Panc1 (cell line): ENCODE data around the gene TMEM41B. TPM values are rescaled to one million over a fixed set of nuclear protein-coding genes. Genes with fewer than 3 reads are reported as not detected.

Source experiments
- ATAC-seq: fragments of 200-7000 bp; cut with Tn5 transposase; 2 replicates; pipeline ENCODE4 v1.9.1; 2020; ENCODE audit warnings: mild to moderate bottlenecking, moderate library complexity
- BruUV-seq: library from RNA; stranded (reverse); fragments of 400-500 nt; replicated peaks from 2 replicates; lab custom pipeline; 2021; lab: Mats Ljungman, UMichigan
- CTCF ChIA-PET: fragments of 300-600 bp; sonication (Branson Sonifier 250); formaldehyde crosslinking; loops from one replicate; lab custom pipeline; 2022; ENCODE audit warnings: antibody characterized with exemption; lab: Charles Lee
- POLR2A ChIA-PET: fragments of 300-600 bp; sonication (Branson Sonifier 250); formaldehyde crosslinking; loops from one replicate; lab custom pipeline; 2022; ENCODE audit warnings: antibody characterized with exemption; lab: Charles Lee
- DNase-seq: peaks from one replicate; pipeline ENCODE4 v3.0.0-alpha.2; 2010; ENCODE audit warnings: low read depth, low spot score
- H3K27ac ChIP-seq: 2 replicates; pipeline ENCODE4 v1.5.1; 2011; ENCODE audit warnings: mild to moderate bottlenecking, low read length, inconsistent platforms
- H3K27me3 ChIP-seq: fragments of 200-500 bp; sonication (Bioruptor generic); 2 replicates; pipeline ENCODE4 v1.6.0; 2014; ENCODE audit warnings: low read length, inconsistent platforms; ENCODE audit not compliant: control insufficient read depth, insufficient read depth
- H3K36me3 ChIP-seq: fragments of 200-500 bp; sonication (Bioruptor generic); 2 replicates; pipeline ENCODE4 v1.5.1; 2014; ENCODE audit warnings: inconsistent platforms, mild to moderate bottlenecking, low read length, moderate library complexity; ENCODE audit not compliant: control insufficient read depth, insufficient read depth
- H3K4me1 ChIP-seq: 2 replicates; pipeline ENCODE4 v1.5.1; 2011; ENCODE audit warnings: inconsistent platforms, mild to moderate bottlenecking, low read length, moderate library complexity; ENCODE audit not compliant: control insufficient read depth, insufficient read depth
- H3K4me3 ChIP-seq, 2 experiments: 2 replicates each; pipeline ENCODE4 v1.5.1; 2011 to 2012; ENCODE audit warnings: low read depth in 2 of 2, low read length in 2 of 2, mild to moderate bottlenecking in 2 of 2, inconsistent platforms in 1 of 2, moderate library complexity in 1 of 2
- H3K9me3 ChIP-seq: fragments of 200-500 bp; sonication (Bioruptor generic); 2 replicates; pipeline ENCODE4 v1.5.1; 2014; ENCODE audit warnings: low read depth, mild to moderate bottlenecking, inconsistent platforms, low read length, moderate library complexity; ENCODE audit not compliant: control insufficient read depth, insufficient read depth
- POLR2AphosphoS5 ChIP-seq: IDR thresholded peaks from 2 replicates; pipeline ENCODE4 v1.6.1; 2012; ENCODE audit warnings: mild to moderate bottlenecking, low read depth, low read length, moderate library complexity
- SIN3A ChIP-seq: IDR thresholded peaks from 2 replicates; pipeline ENCODE4 v1.6.1; 2012; ENCODE audit warnings: low read depth, mild to moderate bottlenecking, low read length, moderate library complexity, borderline replicate concordance; ENCODE audit not compliant: insufficient read depth
- TCF7L2 ChIP-seq: IDR thresholded peaks from 2 replicates; pipeline ENCODE4 v1.6.1; 2011; ENCODE audit warnings: mild to moderate bottlenecking, low read depth, low read length, inconsistent platforms
- in situ Hi-C: cut with HindIII; loops from 2 replicates; pipeline ENCODE4 v1.10.0; 2016; ENCODE audit warnings: low sequenced_read_pairs, low pct_unique_long_range_greater_than_20kb
- intact Hi-C: fragments of 100-400 bp; cut with micrococcal nuclease; formaldehyde crosslinking; loops from one replicate; pipeline ENCODE4 v1.10.0; 2022; ENCODE audit not compliant: unreplicated experiment
- total RNA-seq: library from RNA; stranded (reverse); gene quantifications from one replicate; pipeline ENCODE4 v1.2.1, GENCODE V29; 2021; ENCODE audit not compliant: unreplicated experiment
- TF ChIP-seq, protein P1 (sequence below), 2 experiments: IDR thresholded peaks; 2 replicates each; pipeline ENCODE4 v1.6.1; 2011 to 2012; ENCODE audit warnings: low read depth in 2 of 2, control low read depth in 1 of 2, low read length in 1 of 2, mild to moderate bottlenecking in 1 of 2, moderate library complexity in 1 of 2; ENCODE audit not compliant: insufficient read depth in 1 of 2
- TF ChIP-seq, protein P2 (sequence below): fragments of 450-650 bp; IDR thresholded peaks from 2 replicates; pipeline ENCODE4 v1.5.1; 2017; ENCODE audit warnings: mild to moderate bottlenecking

The TMEM41B gene
- total RNA-seq, 1 experiment from 2014 or later = 126 TPM

DNA sequence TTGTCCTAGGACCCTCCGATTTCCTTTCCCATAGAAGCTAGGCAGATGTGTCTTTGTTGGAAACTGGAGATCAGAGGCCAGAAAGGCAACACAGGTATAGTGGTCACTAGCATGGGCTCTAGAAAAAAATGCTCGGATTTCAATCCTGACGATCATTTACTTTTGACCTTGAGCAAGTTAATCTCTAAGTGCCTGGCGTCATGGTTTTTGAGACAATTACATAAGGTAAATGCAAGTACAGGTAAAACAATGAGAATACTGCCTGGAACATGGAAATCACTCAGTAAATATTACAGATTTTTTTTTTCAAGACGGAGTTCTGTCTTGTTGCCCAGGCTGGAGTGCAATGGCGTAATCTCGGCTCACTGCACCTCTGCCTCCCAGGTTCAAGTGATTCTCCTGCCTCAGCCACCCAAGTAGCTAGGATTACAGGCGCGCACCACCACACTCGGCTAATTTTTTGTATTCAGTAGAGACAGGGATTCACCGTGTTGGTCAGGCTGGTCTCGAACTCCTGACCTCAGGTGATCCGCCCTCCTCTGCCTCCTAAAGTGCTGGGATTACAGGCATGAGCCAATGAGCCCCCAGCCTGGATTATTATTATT, 48.2 kb downstream of the TMEM41B start:
- H3K9me3 ChIP-seq = no peaks in the 10 kb centered on the region
- no peaks in the 10 kb centered on the region for H3K36me3 ChIP-seq
- in situ Hi-C loops = no loop called here
- ChIA-PET CTCF (no interaction called here), POLR2A (interaction anchor here (0.6 kb wide), 1 partner anchor 104 kb away, joined by 4 read pairs; no protein-coding TSS in a partner anchor)
- ATAC-seq = no peak
- intact Hi-C loops = no loop called here
- H3K4me3 ChIP-seq = peak overlapping the region in 1 of 2 experiments; percentile 71; a peak in 2 of 4 replicates
- TF ChIP-seq, protein P1, sequence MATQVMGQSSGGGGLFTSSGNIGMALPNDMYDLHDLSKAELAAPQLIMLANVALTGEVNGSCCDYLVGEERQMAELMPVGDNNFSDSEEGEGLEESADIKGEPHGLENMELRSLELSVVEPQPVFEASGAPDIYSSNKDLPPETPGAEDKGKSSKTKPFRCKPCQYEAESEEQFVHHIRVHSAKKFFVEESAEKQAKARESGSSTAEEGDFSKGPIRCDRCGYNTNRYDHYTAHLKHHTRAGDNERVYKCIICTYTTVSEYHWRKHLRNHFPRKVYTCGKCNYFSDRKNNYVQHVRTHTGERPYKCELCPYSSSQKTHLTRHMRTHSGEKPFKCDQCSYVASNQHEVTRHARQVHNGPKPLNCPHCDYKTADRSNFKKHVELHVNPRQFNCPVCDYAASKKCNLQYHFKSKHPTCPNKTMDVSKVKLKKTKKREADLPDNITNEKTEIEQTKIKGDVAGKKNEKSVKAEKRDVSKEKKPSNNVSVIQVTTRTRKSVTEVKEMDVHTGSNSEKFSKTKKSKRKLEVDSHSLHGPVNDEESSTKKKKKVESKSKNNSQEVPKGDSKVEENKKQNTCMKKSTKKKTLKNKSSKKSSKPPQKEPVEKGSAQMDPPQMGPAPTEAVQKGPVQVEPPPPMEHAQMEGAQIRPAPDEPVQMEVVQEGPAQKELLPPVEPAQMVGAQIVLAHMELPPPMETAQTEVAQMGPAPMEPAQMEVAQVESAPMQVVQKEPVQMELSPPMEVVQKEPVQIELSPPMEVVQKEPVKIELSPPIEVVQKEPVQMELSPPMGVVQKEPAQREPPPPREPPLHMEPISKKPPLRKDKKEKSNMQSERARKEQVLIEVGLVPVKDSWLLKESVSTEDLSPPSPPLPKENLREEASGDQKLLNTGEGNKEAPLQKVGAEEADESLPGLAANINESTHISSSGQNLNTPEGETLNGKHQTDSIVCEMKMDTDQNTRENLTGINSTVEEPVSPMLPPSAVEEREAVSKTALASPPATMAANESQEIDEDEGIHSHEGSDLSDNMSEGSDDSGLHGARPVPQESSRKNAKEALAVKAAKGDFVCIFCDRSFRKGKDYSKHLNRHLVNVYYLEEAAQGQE (IDR thresholded peaks at IDR 0.05; ENCODE audit: insufficient read depth in 1 of 2, low read depth in 2 of 2, low read length in 1 of 2) = no peak
- TF ChIP-seq POLR2AphosphoS5 (no peak), TCF7L2 (no peak), SIN3A (no peak)
- TF ChIP-seq, protein P2, sequence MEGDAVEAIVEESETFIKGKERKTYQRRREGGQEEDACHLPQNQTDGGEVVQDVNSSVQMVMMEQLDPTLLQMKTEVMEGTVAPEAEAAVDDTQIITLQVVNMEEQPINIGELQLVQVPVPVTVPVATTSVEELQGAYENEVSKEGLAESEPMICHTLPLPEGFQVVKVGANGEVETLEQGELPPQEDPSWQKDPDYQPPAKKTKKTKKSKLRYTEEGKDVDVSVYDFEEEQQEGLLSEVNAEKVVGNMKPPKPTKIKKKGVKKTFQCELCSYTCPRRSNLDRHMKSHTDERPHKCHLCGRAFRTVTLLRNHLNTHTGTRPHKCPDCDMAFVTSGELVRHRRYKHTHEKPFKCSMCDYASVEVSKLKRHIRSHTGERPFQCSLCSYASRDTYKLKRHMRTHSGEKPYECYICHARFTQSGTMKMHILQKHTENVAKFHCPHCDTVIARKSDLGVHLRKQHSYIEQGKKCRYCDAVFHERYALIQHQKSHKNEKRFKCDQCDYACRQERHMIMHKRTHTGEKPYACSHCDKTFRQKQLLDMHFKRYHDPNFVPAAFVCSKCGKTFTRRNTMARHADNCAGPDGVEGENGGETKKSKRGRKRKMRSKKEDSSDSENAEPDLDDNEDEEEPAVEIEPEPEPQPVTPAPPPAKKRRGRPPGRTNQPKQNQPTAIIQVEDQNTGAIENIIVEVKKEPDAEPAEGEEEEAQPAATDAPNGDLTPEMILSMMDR = no peak
- H3K4me1 ChIP-seq = peaks cover 22% of the 10 kb centered on the region
- peak overlapping the region; percentile 88 for H3K27ac ChIP-seq
- TSS peak; percentile 97 for BruUV-seq
- no peak for DNase-seq
- H3K27me3 ChIP-seq = no peaks in the 10 kb centered on the region

DNA sequence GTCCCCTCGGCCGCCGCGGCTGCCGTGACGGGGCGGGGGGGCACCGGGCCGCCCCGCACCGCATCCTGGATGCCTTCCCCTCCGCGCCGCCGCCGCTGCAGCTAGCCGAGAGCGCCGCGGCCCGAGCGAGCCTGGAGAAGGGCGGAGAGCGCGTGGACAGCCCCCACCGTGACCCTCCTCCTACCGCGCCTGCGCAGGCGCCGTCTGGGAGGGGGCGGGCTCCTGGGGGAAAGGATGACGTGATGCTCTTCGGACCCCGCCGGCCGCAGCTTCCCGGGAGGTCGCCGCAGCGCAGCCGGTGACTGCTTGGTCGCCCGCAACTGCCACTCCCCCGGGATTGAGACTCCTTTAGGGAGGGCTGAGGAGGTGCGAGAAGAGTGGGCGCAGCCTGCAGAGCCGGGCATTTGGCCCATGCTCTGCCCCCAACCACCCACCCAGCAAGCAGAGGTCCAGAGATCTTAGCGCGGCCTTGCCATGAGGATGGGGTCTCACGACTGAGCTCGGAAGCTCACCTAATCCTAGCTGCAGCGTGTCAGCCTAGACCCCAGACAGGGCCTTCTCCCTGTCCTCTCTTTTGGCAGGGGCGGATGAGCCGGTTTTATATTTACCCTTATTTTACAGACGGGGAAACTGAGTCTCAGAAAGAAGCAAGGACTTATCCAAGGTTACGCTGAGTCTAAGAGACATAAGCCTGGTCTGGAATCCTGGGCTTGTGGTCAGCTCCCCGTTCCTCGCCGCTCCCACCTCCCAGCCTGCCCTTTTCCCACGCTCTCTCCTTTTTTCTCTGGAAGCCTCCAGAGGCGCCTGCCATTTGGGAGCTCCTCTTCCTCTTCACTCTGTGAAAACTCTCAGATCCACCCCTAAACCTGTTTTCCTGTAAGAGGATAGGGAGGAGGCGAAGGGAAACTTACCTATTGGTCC, 48.9 kb downstream of the TMEM41B start, which contains the start of gene DENND5A:
DENND5A (minus strand) TSS at position 140 of the 921 bp plus-strand sequence. CDS start 281 bp downstream, outside the sequence.
- in situ Hi-C loops = no loop called here
- CTCF ChIA-PET = interaction anchor here (0.6 kb wide), 2 partner anchors 49 to 119 kb away, joined by 3 to 7 read pairs; partner anchors contain the start of gene IPO7
- BruUV-seq = no TSS peak
- no peaks in the 10 kb centered on the region for H3K27me3 ChIP-seq
- H3K27ac ChIP-seq = peak within 1 kb of the TSS; percentile 92
- H3K36me3 ChIP-seq = no peaks in the 10 kb centered on the region
- peak; percentile 93 for ATAC-seq
- H3K4me1 ChIP-seq = peaks cover 30% of the 10 kb centered on the region
- POLR2A ChIA-PET = interaction anchor here (0.5 to 1.3 kb wide), 5 partner anchors 11 to 584 kb away, joined by 4 to 14 read pairs (median 10); no protein-coding TSS in a partner anchor
- TF ChIP-seq POLR2AphosphoS5 (peak; percentile 88), TCF7L2 (no peak), SIN3A (peak; percentile 46; the same call in 1 of the 2 replicates)
- intact Hi-C loops = no loop called here
- no peaks in the 10 kb centered on the region for H3K9me3 ChIP-seq
- peak; percentile 27 for DNase-seq
- H3K4me3 ChIP-seq = peak within 1 kb of the TSS; percentile 74 to 98
